ENCODE results near the gene COL4A4.
"Not testable (repeated sequence)": the region's sequence is repeated elsewhere in the genome, so short reads cannot be mapped to it uniquely, and the experiment has no call there.

Gene COL4A4

GRCh38 chr2:227163998-227164762, at the start of gene COL4A4, which contains the start of gene COL4A3:
Gene COL4A4, minus strand, starts transcription at chr2:227164205. Its CDS starts 16,722 bp downstream, at chr2:227147483.
Gene COL4A3, plus strand, starts transcription at chr2:227164624. Its CDS starts 103 bp downstream, at chr2:227164727.
- DNase-seq (ENCODE audit: low spot score) = no peak

DNA sequence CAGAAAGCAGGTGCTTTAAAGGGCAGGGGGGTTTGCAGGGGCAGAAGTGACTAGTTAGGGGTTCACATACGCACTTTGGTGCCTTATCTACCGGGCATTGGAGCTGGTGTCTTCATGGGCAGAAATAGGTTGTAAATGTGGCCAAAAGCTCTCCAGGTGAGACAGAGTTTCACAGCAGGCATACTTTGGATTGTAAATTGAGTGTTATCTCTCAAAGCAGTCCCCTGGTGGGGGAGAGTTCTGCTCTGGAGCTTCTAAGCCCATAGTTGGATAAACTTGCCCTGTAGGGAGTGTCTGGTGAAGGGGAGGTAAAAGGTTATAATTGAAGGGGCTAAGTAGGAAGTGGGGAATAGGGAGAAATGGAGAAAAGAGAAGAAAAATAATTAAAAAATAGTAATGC, 43.6 kb upstream of the COL4A4 start:
- no peak for DNase-seq (ENCODE audit: low spot score)

GRCh38 chr2:227206406-227206805, 42.4 kb upstream of the COL4A4 start:
- DNase-seq (ENCODE audit: low spot score) = no peak

GRCh38 chr2:227205701-227206100, 41.7 kb upstream of the COL4A4 start:
- no peak for DNase-seq (ENCODE audit: low spot score)

DNA sequence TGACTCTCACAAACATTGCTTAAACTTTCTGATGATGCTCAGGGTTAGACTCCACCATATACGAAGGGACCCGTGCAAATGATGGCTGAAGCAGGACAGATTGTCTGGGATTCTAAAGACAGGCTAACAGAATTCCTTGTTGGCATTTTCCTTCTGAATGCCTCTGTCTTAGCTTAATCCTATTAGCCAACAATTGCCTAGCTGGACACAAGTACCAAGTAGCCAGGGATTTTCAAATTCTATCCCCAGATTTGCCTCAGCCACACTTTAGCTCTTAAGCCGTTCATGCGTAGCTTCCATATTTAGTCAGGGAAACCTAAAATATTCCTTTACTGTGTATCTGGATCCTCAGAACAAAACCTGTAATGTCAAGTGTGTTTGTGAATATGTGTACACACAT, 40.4 kb upstream of the COL4A4 start:
- no peak for DNase-seq (ENCODE audit: low spot score)

DNA sequence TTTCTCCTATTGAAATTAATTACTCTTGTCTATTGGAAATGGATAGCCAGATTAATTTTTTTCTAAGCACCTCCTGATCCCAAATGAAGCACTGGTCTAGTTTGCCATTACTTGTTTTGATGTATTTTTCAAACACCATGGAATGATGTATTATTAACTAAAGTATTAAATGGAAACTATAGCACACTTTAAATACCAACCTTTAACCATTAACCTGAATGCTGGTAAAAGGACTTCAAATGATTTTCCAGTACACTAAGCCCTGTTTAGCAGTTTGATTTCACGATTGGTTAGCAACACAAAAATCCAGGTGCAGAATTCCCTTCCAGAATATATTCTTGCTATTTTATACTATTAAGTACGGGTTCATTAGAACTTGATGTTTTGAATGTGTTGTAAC, 37.8 kb upstream of the COL4A4 start:
- no peak for DNase-seq (ENCODE audit: low spot score)

- DNase-seq (ENCODE audit: low spot score) = no peak
Measured at GRCh38 chr2:227198866-227199265, 34.9 kb upstream of the COL4A4 start.

DNA sequence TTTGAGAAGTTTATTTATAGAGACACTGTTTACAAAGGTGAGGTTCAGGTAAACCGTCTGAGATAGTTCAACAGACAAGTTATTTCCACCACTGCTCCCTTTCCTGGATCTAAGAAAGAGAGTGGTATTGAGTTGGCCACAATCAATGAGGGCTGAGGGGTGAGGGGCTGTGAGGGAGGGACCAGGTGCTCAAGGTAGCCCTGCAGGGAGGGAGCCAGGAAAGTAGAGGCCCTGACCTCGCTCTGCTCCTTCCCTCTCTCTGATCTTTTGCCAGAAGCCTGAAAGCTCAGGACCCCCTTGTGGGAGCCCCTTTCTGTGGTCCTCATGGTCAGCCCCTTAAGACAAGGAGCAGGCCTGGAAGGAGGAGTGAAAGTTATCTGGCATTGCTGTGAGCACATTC, 30.2 kb upstream of the COL4A4 start:
- DNase-seq (ENCODE audit: low spot score) = no peak

DNA sequence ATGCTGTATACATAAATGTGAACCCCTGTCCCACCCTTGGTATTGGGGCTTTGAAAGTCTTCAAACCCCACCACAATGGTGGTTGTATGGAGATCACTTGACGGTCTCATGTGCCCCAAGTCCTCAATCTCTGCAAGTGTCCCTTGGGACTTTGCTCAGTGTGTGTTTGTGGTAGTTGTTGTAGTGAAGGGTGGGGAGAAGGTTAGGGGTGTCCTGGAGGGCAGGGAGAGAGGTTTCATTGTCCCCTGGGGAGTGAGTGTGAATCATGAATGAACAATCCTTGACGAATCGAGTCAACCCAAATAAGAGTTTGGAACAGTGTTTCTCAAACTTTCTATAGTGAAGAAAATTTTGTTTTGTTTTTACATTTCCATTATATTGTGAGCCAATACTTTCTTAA, 28.5 kb upstream of the COL4A4 start:
- DNase-seq (ENCODE audit: low spot score) = no peak

- no peak for DNase-seq (ENCODE audit: low spot score)
Measured at GRCh38 chr2:227191367-227191766, 27.4 kb upstream of the COL4A4 start.

DNA sequence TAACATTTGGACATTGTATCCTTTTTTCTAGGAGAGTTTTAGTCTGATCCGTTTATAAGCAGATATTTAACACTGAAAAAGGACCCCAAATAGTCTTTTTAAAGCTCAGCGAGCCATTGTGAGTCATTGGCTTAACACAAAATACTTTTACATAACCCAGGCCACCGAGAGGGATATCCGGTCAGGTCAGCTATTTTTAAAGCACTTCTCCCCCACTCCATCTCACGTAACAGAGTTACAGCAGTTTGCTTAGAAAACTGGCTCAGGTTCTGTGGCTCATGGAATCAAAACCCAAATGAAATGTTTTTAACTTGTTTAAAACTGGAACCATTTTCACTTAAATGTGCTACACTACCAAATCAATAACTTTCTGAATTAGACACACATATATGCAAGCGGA, 24.3 kb upstream of the COL4A4 start:
- no peak for DNase-seq (ENCODE audit: low spot score)

DNA sequence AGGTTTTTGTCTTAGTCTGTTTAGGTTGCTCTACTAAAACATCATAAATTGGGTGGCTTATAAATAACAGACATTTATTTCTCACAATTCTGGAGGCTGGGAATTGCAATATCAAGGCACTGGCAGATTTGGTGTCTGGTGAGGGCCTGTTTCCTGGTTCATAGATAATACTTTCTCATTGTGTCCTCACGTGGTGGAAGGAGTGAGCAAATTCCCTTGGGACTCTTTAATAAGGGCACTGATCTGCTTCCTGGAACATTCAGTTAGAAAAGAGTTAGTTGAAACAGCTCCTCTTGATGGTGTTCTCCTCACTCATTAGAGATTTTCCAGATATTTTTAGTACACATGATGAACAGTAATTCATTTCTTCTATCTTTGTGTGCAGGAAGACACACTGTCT, 22.7 kb upstream of the COL4A4 start:
- no peak for DNase-seq (ENCODE audit: low spot score)

DNA sequence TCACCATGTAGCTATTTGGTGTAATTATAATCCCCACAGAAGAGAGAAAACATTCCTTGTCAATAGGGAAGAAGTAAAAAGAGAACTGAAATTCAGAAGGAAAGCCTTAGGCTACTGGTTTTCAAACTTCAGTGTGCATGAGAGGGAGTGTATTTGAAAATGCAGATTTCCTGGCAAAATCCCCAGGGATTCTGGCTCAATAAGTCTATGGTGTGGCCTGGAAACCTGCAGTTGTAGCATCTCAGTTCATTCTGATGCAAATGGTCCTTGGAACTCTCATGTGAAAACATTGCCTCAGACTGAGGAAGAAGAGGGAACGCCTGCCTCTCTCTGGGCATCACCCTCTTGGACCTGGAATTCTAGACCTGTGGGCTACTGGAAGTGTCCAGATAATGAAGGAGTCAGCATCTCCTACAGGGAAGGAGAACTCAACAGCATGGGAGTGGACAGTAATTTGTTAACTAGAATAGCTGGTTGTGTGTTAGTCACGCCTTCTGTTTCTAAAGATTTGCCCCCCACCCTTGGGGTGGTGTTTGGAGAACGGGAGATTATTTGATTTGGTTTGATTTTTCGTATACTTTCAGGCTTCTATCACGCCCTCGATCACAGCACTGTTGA, 21.7 kb upstream of the COL4A4 start:
- DNase-seq (ENCODE audit: low spot score) = no peak

- no peak for DNase-seq (ENCODE audit: low spot score)
Measured at GRCh38 chr2:227183657-227184367, 19.8 kb upstream of the COL4A4 start.

GRCh38 chr2:227182765-227183164, 18.8 kb upstream of the COL4A4 start:
- no peak for DNase-seq (ENCODE audit: low spot score)

GRCh38 chr2:227180770-227181169, 16.8 kb upstream of the COL4A4 start:
- DNase-seq (ENCODE audit: low spot score) = no peak

DNA sequence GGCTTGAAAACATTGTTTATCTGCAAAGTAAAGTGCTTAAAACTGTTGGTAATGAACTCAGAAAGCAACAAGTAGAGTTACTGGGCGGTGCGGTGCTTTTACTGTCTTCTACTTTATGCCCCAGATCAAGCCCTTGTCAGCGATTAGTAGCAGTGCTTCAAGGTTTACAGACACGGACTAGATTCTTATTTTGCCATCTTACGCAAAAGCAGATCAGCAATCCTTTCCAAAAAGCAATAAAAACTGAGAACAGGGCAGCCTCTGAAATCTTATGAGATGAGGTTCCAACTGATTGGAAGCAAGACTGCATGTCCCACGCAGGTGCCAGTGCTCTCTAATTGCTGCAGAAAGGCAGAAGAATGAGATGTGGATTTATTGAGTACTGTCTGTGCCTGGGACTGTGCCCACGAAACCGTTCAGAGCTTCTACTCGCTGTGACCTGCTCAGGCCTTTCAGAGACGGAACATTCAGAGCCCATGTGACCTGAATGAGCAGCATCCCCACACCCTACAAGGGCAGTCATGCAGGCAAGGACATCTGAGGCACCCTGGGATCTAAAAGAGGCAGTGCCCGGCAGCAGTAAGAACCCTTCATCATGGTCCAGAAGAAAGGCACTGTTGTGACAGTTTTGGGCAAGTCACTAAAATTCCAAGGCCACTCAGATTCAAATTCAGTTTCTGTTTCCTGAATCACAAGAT, 16.1 kb upstream of the COL4A4 start:
- DNase-seq (ENCODE audit: low spot score) = no peak

GRCh38 chr2:227177592-227178336, 13.8 kb upstream of the COL4A4 start:
- DNase-seq (ENCODE audit: low spot score) = no peak

- DNase-seq (ENCODE audit: low spot score) = not testable (repeated sequence)
Measured at GRCh38 chr2:227171779-227172178, 7.8 kb upstream of the COL4A4 start.

GRCh38 chr2:227164763-227165291, 822 bp upstream of the COL4A4 start:
- DNase-seq (ENCODE audit: low spot score) = no peak

DNA sequence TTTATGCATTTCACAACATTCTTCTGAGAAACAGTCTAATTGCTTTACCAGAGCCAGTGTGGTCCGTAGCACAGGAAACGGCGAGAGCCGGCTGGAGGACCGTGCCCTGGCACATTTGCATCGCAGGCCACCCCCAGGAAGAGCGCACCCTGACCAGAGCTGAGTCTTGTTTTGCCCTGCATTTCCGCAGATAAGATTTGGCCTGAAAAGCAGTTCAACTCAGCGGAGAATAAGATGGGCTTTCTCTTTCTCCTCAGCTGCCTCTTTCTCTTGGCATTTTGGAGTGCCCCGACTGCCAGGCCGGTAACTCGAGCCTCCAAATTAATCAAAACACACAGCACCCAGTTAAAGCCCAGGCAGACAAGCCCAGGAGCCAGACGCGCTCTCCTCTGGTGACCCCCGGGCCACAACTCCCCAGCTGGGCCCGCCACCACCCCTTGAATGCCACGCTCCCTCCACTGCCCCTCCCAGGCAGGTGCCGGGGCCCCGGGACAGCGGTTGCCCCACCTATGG, 464 bp downstream of the COL4A4 start:
- no peak for DNase-seq (ENCODE audit: low spot score)
